Measurements from ENCODE around the gene RXRB. TPM values are rescaled to one million over a fixed set of nuclear protein-coding genes. Genes with fewer than 3 reads are reported as not detected.

Gene RXRB
- total RNA-seq, 2 experiments from 2014 or later, result 42.9 to 45.0 TPM

- intact Hi-C loops (cut with DNase I, micrococcal nuclease), result no loop called here
- H3K27ac ChIP-seq (ENCODE audit: low read depth in 1 of 2, low read length in 2 of 2), result no peak overlapping the region
- H3K4me1 ChIP-seq (ENCODE audit: insufficient read depth, low read length), result no peaks in the 10 kb centered on the region
- ChIA-PET CTCF (interaction anchor here (0.9 kb wide), 1 partner anchor 183 kb away, joined by 3 read pairs; no protein-coding TSS in a partner anchor), POLR2A (interaction anchor here (0.6 kb wide), 1 partner anchor 1513 kb away, joined by 3 read pairs; no protein-coding TSS in a partner anchor)
- H3K4me3 ChIP-seq (ENCODE audit: low read length), result no peak overlapping the region
- Mint-ChIP-seq H3K27ac (no peak overlapping the region), H3K27me3 (no peaks in the 10 kb centered on the region), H3K4me1 (ENCODE audit: low read depth) (no peaks in the 10 kb centered on the region), H3K9me3 (no peaks in the 10 kb centered on the region), H3K36me3 (ENCODE audit: low read depth) (no peaks in the 10 kb centered on the region), H3K4me3 (no peak overlapping the region)
- DNase-seq (no peak), ATAC-seq (ENCODE audit: poor library complexity) (no peak)
- no peaks in the 10 kb centered on the region for H3K36me3 ChIP-seq (ENCODE audit: insufficient read depth, low read length)
- no peaks in the 10 kb centered on the region for H3K9me3 ChIP-seq (ENCODE audit: control insufficient read depth in 1 of 2, insufficient read depth in 1 of 2, low read length in 2 of 2)
- TF ChIP-seq CTCF (IDR thresholded peaks at IDR 0.05), result no peak
- H3K27me3 ChIP-seq (ENCODE audit: control insufficient read depth in 1 of 2, insufficient read depth in 2 of 2, low read length in 2 of 2), result no peaks in the 10 kb centered on the region
These were observed 32.8 kb downstream of the RXRB start for GRCh38 chr6:33167374-33168283.

GRCh38 chr6:33166811-33167210, 33.7 kb downstream of the RXRB start:
- intact Hi-C loops (cut with DNase I, micrococcal nuclease), result no loop called here
- Mint-ChIP-seq H3K27ac (no peak overlapping the region), H3K27me3 (no peaks in the 10 kb centered on the region), H3K4me1 (ENCODE audit: low read depth) (peaks cover 2% of the 10 kb centered on the region), H3K4me3 (no peak overlapping the region), H3K36me3 (ENCODE audit: low read depth) (no peaks in the 10 kb centered on the region), H3K9me3 (no peaks in the 10 kb centered on the region)
- Histone ChIP-seq H3K27ac (ENCODE audit: low read depth in 1 of 2, low read length in 2 of 2) (no peak overlapping the region), H3K4me1 (ENCODE audit: insufficient read depth, low read length) (peaks cover 6% of the 10 kb centered on the region), H3K27me3 (ENCODE audit: control insufficient read depth in 1 of 2, insufficient read depth in 2 of 2, low read length in 2 of 2) (no peaks in the 10 kb centered on the region), H3K4me3 (ENCODE audit: low read length) (no peak overlapping the region), H3K36me3 (ENCODE audit: insufficient read depth, low read length) (no peaks in the 10 kb centered on the region), H3K9me3 (ENCODE audit: control insufficient read depth in 1 of 2, insufficient read depth in 1 of 2, low read length in 2 of 2) (no peaks in the 10 kb centered on the region)
- CTCF ChIA-PET, result interaction anchor here (0.9 kb wide), 1 partner anchor 182 kb away, joined by 3 read pairs; no protein-coding TSS in a partner anchor
- POLR2A ChIA-PET, result interaction anchor here (0.6 kb wide), 1 partner anchor 1512 kb away, joined by 3 read pairs; no protein-coding TSS in a partner anchor
- no peak for TF ChIP-seq CTCF (IDR thresholded peaks at IDR 0.05)
- ATAC-seq (ENCODE audit: poor library complexity) (no peak), DNase-seq (no peak)

GRCh38 chr6:33166363-33166762, 34.1 kb downstream of the RXRB start:
- Histone ChIP-seq H3K9me3 (ENCODE audit: control insufficient read depth in 1 of 2, insufficient read depth in 1 of 2, low read length in 2 of 2) (no peaks in the 10 kb centered on the region), H3K4me3 (ENCODE audit: low read length) (no peak overlapping the region), H3K27me3 (ENCODE audit: control insufficient read depth in 1 of 2, insufficient read depth in 2 of 2, low read length in 2 of 2) (no peaks in the 10 kb centered on the region), H3K27ac (ENCODE audit: low read depth in 1 of 2, low read length in 2 of 2) (no peak overlapping the region), H3K4me1 (ENCODE audit: insufficient read depth, low read length) (peaks cover 11% of the 10 kb centered on the region), H3K36me3 (ENCODE audit: insufficient read depth, low read length) (no peaks in the 10 kb centered on the region)
- Mint-ChIP-seq H3K27me3 (no peaks in the 10 kb centered on the region), H3K4me1 (ENCODE audit: low read depth) (peaks cover 7% of the 10 kb centered on the region), H3K36me3 (ENCODE audit: low read depth) (no peaks in the 10 kb centered on the region), H3K27ac (no peak overlapping the region), H3K9me3 (no peaks in the 10 kb centered on the region), H3K4me3 (no peak overlapping the region)
- no peak for ATAC-seq (ENCODE audit: poor library complexity)
- intact Hi-C loops (cut with DNase I, micrococcal nuclease), result no loop called here
- DNase-seq, result no peak
- CTCF ChIA-PET, result no interaction called here
- TF ChIP-seq CTCF (IDR thresholded peaks at IDR 0.05), result no peak
- POLR2A ChIA-PET, result no interaction called here
